ENCODE measurements around the gene PRRC2B. TPM values are rescaled to one million over a fixed set of nuclear protein-coding genes. Genes with fewer than 3 reads are reported as not detected.

PRRC2B gene
- total and polyA plus RNA-seq, 2 of the 13 experiments (the other 11 are each of a cell fraction or from before 2014, with no cell fraction given), result 20.8 to 37.4 TPM

DNA sequence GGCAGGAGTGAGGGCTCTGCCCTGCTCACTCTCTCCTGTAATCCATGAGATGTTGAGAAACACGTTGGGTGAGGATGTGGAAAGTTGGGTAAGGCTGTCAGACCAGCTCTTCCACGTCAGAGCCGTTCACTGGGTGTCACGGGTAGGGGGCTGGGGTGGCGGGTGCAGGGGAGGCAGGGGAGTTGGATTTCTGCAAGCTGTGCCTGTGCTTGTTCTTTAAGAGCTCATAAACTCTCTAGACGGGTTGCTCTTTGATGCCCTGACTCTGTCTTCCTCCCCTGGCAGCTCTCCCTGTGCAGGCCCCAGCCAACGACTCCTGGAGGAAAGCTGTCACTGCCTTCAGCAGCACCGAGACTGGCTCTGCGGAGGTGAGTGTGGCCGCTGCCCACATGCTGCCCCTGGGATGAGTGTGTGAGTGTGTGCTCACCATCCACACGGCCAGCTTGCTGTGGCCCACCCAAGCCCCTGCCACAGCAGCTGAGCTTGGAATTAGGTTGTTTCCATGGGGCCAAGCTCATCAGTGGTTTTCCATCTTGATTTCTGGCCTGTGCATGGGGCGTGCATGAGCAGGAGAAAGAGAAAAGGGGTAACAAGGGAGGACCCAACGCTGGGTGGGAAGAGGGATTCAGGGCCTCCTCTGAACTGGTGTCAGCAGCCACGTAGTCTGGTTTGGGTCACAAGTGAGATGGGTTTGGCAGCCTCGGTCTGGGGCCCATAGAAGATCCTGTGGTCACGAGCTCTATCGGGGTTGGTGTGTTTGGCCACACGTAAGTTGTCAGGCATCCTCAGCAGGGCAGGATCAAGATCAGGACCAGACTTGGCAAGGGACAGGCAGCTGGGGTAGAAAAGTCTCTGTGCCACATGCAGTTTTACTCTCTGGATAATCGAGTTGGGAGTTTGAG is 87.8 kb downstream of the PRRC2B start:
- Histone ChIP-seq H2AFZ (ENCODE audit: low read length) (no peak overlapping the region), H3K27ac (ENCODE audit: extremely low read length, insufficient read depth, low read length) (no peak overlapping the region), H3K9me3 (ENCODE audit: low read length) (no peaks in the 10 kb centered on the region), H4K20me1 (ENCODE audit: insufficient read depth, low read length) (peaks cover 11% of the 10 kb centered on the region; the same call in 1 of the 2 replicates), H3K36me3 (replicated peaks in 1 of 2; ENCODE audit: control insufficient read depth in 1 of 2, insufficient read depth in 2 of 2, low read length in 2 of 2) (peaks cover 67 to 95% of the 10 kb centered on the region in 2 experiments), H3K9ac (ENCODE audit: insufficient read depth, low read depth, low read length) (no peak overlapping the region), H3K4me2 (ENCODE audit: low read depth, low read length) (no peak overlapping the region), H3K4me3 (replicated peaks in 1 of 3; ENCODE audit: insufficient read depth in 1 of 3, low read depth in 2 of 3, low read length in 3 of 3) (no peak overlapping the region), H3K27me3 (ENCODE audit: control insufficient read depth in 1 of 2, insufficient read depth in 2 of 2, low read length in 2 of 2) (no peaks in the 10 kb centered on the region), H3K79me2 (ENCODE audit: insufficient read depth, low read length) (no peaks in the 10 kb centered on the region), H3K4me1 (ENCODE audit: insufficient read depth, low read length) (no peaks in the 10 kb centered on the region)
- 97% methylated on average over 16 of the region's 19 CpGs for WGBS (ENCODE audit: low lambda C conversion rate)
- ATAC-seq (no peak), DNase-seq (ENCODE audit: low spot score) (no peak), FAIRE-seq (no peak)
- intact Hi-C loops (cut with micrococcal nuclease; ENCODE audit: unreplicated experiment) (no loop called here), in situ Hi-C loops (cut with HindIII; ENCODE audit: extremely low pct_ligation_motif_present, low pct_unique_long_range_greater_than_20kb) (no loop called here)
- BruUV-seq (replicated peaks), result no TSS peak
- POLR2A ChIA-PET, result no interaction called here
- TF ChIP-seq HOXD1 (CRISPR knock-in tag; IDR thresholded peaks at IDR 0.05) (no peak), ELF3 (CRISPR knock-in tag; IDR thresholded peaks at IDR 0.05) (no peak), AGO2 (optimal IDR thresholded peaks at IDR 0.05; ENCODE audit: low read depth, low read length) (peak; percentile 41), POLR2G (IDR thresholded peaks at IDR 0.05; ENCODE audit: low read depth, low read length) (0 out of 2 replicates have a peak, but pooled peaks have one; percentile 22)
- TF ChIP-seq, protein P1, sequence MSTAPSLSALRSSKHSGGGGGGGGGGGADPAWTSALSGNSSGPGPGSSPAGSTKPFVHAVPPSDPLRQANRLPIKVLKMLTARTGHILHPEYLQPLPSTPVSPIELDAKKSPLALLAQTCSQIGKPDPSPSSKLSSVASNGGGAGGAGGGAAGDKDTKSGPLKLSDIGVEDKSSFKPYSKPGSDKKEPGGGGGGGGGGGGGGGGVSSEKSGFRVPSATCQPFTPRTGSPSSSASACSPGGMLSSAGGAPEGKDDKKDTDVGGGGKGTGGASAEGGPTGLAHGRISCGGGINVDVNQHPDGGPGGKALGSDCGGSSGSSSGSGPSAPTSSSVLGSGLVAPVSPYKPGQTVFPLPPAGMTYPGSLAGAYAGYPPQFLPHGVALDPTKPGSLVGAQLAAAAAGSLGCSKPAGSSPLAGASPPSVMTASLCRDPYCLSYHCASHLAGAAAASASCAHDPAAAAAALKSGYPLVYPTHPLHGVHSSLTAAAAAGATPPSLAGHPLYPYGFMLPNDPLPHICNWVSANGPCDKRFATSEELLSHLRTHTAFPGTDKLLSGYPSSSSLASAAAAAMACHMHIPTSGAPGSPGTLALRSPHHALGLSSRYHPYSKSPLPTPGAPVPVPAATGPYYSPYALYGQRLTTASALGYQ (CRISPR knock-in tag; IDR thresholded peaks at IDR 0.05), result no peak
- CTCF ChIA-PET (ENCODE audit: low intra/inter-chr PET ratio, low total read pairs), result no interaction called here
